ENCODE data around the gene GAP43. TPM values are rescaled to one million over a fixed set of nuclear protein-coding genes. Genes with fewer than 3 reads are reported as not detected.

Gene GAP43
- total RNA-seq, 2 donors from 2014 or later = 0.61 to 2.1 TPM

DNA sequence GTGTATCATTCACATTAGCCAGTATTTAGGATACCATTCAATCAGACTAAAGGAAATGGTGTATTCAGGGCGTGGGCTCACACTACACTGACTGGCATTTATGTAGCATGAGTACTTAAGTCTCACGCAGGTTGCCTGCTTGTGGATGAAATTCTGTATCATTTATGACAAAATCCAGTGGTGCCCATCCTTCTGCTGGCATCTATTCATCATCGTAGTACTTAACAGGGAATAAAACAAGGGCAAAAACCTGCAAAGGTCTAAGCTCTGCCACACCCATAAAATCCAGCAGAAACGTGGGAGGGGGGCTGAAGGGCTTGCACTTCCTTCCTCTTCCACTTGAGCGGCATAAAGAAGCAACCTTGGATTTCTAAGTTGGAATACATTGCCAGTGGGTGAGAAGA, 2.7 kb downstream of the GAP43 start:
- intact Hi-C loops (cut with DNase I, micrococcal nuclease) = no loop called here
- DNase-seq = no peak

DNA sequence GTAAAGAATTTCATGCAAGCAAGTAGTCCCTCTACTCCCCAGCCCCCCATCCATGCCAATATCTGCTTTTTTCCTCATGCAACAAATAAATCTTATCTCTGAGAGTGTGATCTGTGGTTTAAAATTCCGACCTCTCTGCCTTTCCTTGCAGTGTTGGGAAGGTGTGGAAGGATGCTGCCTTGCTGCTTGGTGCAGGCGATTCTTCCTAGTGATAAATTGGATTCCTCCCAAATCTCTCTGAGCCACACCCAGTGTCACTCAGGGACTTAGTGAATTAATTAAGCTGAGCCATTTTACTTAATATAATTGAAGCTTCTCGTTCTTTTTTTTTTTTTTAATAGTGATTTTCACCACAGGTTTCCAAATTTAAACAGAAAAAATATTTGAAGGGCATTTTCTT, 3.4 kb downstream of the GAP43 start:
- intact Hi-C loops (cut with DNase I, micrococcal nuclease) = no loop called here
- no peak for DNase-seq
- ATAC-seq = no peak

More for the DNA sequence above, 2.7 kb downstream of the GAP43 start:
- no peak for ATAC-seq

DNA sequence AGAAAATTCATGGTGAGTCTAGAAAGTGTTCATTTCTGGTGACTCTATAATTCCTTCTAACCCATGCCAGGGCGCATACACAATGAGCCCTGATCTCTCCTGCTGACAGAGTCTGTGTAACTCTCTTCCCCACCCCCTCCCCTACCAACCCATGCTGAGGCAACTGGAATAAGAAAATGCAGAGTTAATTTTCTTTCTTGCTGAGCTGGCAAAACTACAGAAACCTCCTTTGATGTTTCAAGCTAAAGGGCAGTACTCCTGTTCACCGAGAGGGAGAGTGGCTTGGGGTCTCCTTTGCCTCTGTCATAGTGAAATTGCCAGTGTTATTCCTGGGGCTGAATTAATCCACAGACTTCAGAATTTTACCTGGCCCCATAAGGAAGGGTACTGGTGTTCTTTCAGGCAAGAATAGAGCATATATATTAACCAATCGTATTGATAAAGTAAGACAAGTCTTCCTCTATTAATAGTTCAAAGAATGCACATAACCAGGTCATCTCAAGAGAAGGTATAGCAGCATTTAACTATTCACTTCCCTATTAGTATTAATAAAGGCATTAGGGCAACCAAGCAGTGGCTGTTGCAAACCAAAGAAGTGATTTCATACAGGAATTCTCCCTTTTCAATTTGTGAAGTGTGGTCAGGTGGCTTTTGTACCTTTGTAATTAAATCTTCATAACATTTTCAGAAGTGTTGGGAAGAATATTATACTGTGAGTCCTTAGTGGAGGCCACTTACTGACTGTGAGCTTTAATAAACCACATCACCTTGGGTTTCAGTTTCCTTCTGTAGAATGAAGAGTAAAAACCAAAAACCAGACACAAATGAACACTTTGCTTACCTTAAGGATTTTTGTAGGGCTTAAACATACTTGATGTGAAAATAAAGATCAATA, 4.1 kb downstream of the GAP43 start:
- intact Hi-C loops (cut with DNase I, micrococcal nuclease) = no loop called here

GRCh38 chr3:115628075-115628412, 4.7 kb downstream of the GAP43 start:
- DNase-seq (no peak), ATAC-seq (no peak)
- intact Hi-C loops (cut with DNase I, micrococcal nuclease) = no loop called here

More for the DNA sequence above, 4.1 kb downstream of the GAP43 start:
- ATAC-seq = no peak
- no peak for DNase-seq

DNA sequence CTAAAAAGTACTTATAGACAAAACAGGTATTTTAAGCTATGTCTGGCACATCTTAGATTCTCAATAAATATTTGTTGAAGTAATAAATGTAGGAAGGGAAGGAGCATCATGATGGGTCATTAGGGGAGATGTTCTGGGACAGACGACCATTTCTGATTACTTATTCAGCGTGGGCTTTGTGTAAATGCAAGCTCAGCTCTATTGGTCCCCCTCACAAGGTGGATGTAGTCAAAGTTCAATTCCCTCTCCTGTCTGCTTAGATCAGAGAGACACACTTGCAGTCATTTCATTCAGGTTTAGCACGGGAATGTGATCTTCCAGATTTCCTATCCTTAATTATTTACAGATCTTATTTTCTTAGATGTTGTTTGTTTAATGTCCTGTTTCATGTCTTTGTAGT, 7.5 kb downstream of the GAP43 start:
- intact Hi-C loops (cut with DNase I, micrococcal nuclease) = no loop called here
- DNase-seq = no peak
- ATAC-seq = no peak

DNA sequence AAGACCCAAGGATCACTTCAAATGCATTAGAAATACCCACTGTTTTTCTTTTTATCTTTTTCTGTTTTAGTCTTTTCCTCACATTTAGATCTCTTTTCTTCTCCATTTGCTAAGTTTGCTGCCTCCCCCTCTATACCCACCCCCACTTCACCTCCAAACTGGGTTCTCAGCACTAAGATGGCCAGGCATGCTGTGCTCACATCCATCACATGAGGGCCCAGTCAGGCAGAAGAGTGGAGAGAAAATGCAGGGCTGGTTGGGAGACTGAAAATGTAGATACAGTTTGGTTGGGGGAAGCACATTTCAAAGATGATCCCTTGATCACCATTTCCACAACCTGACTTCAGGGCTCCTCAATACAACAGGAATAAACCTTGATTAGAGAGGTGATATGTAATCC, 8.7 kb downstream of the GAP43 start:
- DNase-seq = no peak
- no peak for ATAC-seq
- intact Hi-C loops (cut with DNase I, micrococcal nuclease) = no loop called here

GRCh38 chr3:115633467-115633866, 10.2 kb downstream of the GAP43 start:
- ATAC-seq (no peak), DNase-seq (no peak)
- intact Hi-C loops (cut with DNase I, micrococcal nuclease) = no loop called here

GRCh38 chr3:115634052-115634451, 10.7 kb downstream of the GAP43 start:
- ATAC-seq = no peak
- no peak for DNase-seq
- intact Hi-C loops (cut with DNase I, micrococcal nuclease) = no loop called here

DNA sequence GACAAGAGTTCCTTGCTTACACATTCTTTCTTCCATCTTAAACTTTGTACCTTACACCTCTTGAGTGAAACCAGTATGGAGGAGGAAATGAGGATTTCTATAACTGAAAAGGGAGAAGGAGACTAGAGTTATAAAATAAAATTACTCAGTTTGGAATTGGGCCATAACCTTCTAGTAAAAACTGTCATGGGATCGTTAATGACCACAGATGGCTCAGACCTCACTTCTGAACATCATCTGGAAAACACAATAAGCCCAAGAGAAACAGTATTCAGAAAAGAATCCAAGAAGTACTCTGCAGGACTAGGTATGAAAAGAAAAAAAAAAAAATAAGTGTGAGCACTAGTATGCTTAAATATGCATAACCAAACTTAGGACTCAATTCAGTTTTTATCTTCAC, 12.1 kb downstream of the GAP43 start:
- no peak for DNase-seq
- no peak for ATAC-seq
- intact Hi-C loops (cut with DNase I, micrococcal nuclease) = no loop called here

GRCh38 chr3:115638241-115638640, 14.9 kb downstream of the GAP43 start:
- intact Hi-C loops (cut with DNase I, micrococcal nuclease) = no loop called here
- DNase-seq = no peak
- no peak for ATAC-seq

DNA sequence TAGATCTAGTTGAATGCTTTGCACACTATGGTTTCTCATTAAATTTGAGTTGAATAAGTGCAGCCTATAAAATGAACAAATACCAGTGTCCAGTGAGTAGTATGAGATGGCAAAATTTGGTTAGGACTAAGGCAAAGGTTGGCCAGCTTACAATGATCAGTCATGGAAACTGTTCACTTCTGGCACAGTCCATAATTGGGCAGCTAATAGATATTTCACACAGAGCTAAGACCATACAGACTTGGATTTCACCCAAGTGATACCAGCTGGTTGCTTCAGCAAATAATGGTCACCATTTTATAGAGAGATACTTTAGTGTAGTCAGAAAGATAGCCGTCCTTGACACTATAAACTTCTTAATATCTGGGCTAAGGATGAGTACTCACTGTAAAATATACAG, 15.7 kb downstream of the GAP43 start:
- DNase-seq (no peak), ATAC-seq (no peak)
- intact Hi-C loops (cut with DNase I, micrococcal nuclease) = no loop called here

GRCh38 chr3:115644391-115644790, 21.1 kb downstream of the GAP43 start:
- DNase-seq (no peak), ATAC-seq (no peak)
- intact Hi-C loops (cut with DNase I, micrococcal nuclease) = no loop called here

- ATAC-seq = no peak
- DNase-seq = no peak
- intact Hi-C loops (cut with DNase I, micrococcal nuclease) = no loop called here
These were observed 22.8 kb downstream of the GAP43 start for GRCh38 chr3:115646027-115646690.

GRCh38 chr3:115648559-115648958, 25.2 kb downstream of the GAP43 start:
- intact Hi-C loops (cut with DNase I, micrococcal nuclease) = no loop called here
- no peak for DNase-seq
- ATAC-seq = no peak

- intact Hi-C loops (cut with DNase I, micrococcal nuclease) = no loop called here
- DNase-seq = no peak
- ATAC-seq = no peak
These were observed 27.8 kb downstream of the GAP43 start for GRCh38 chr3:115651087-115651486.

- intact Hi-C loops (cut with DNase I, micrococcal nuclease) = no loop called here
- DNase-seq (no peak), ATAC-seq (no peak)
These were observed 28.3 kb downstream of the GAP43 start for GRCh38 chr3:115651599-115651998.

DNA sequence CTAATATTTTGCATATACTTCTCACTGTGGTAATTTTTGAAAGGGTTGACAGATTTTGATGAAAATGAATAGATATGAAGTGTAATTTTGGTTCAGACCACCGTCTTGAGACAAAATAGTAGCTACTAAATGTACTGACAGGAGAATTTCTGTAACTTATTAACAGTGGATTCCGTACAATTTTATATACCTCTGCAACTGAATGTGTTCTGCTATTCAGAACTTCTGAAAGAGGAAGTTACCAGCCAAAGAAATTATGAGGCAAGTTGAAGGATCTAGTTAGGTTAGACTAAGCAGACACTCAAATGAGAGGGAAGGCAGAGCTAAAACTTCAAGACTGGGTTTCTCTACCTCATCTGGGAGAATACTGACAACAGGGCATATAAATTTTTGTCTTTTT, 29.4 kb downstream of the GAP43 start:
- intact Hi-C loops (cut with DNase I, micrococcal nuclease) = no loop called here
- no peak for ATAC-seq
- DNase-seq = no peak

DNA sequence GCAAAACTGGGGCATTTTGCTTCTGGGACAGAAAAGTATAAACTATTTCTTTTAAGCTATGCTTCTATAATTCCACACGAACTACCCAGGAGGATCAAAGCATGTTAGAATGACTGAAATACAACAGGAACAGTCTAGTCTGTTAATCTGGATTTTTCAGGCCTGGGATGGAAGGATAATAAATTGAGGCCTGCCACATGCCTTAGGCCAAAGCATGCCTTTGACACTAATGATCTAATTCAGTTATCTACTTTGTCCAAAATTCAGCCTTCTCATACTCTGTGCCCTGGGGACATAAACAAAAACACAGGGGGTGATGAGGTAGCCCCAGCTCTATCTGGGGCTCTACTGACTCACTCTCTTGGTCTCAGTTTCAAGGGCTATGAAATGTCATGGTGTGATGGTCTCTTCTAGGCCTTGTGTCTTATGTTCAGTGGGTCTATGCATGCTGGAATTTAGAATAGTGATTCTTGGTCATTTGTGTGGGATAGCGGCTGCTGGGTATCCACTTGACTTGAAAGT, 32.5 kb downstream of the GAP43 start:
- DNase-seq = no peak
- ATAC-seq = no peak
- intact Hi-C loops (cut with DNase I, micrococcal nuclease) = no loop called here

GRCh38 chr3:115657168-115657567, 33.9 kb downstream of the GAP43 start:
- intact Hi-C loops (cut with DNase I, micrococcal nuclease) = no loop called here
- no peak for DNase-seq
- no peak for ATAC-seq

- intact Hi-C loops (cut with DNase I, micrococcal nuclease) = no loop called here
These were observed 34.7 kb downstream of the GAP43 start for GRCh38 chr3:115658032-115658336.

More at GRCh38 chr3:115658032-115658336, 34.7 kb downstream of the GAP43 start:
- DNase-seq (no peak), ATAC-seq (no peak)
